HepG2 (cell line): ENCODE data around the gene KATNB1. TPM values are rescaled to one million over a fixed set of nuclear protein-coding genes. Genes with fewer than 3 reads are reported as not detected.

ENCODE experiments used
- CBX1 ChIP-seq: IDR thresholded peaks from one replicate; pipeline ENCODE4 v1.6.1; 2016; ENCODE audit warnings: antibody characterized with exemption, low read depth
- CEBPG ChIP-seq: IDR thresholded peaks from 2 replicates; pipeline ENCODE4 v1.6.1; 2016
- FOSL2 ChIP-seq: sonication (generic); formaldehyde crosslinking; IDR thresholded peaks from 2 replicates; pipeline ENCODE4 v1.4.0; 2020; ENCODE audit warnings: missing genetic modification reagents
- FOXP1 ChIP-seq, 2 experiments: fragments of 450-650 bp in 1 of 2; IDR thresholded peaks; 2 replicates each; pipeline ENCODE4 v1.6.1; 2017 to 2018; ENCODE audit warnings: antibody characterized with exemption in 1 of 2
- MEF2D ChIP-seq: sonication (generic); formaldehyde crosslinking; IDR thresholded peaks from 2 replicates; pipeline ENCODE4 v1.5.1; 2020; ENCODE audit warnings: mild to moderate bottlenecking, missing genetic modification reagents
- NFIB ChIP-seq: sonication (generic); formaldehyde crosslinking; IDR thresholded peaks from 2 replicates; pipeline ENCODE4 v1.9.0; 2021; ENCODE audit warnings: missing genetic modification reagents, mild to moderate bottlenecking, borderline replicate concordance
- PRMT3 ChIP-seq: sonication (generic); formaldehyde crosslinking; IDR thresholded peaks from 2 replicates; pipeline ENCODE4 v1.8.1; 2022; ENCODE audit warnings: low read depth, mild to moderate bottlenecking, moderate library complexity, missing genetic modification reagents, borderline replicate concordance
- RAD51 ChIP-seq: fragments of 450-650 bp; IDR thresholded peaks from 2 replicates; pipeline ENCODE4 v1.6.1; 2016; ENCODE audit warnings: borderline replicate concordance
- RFX5 ChIP-seq: IDR thresholded peaks from 2 replicates; pipeline ENCODE4 v1.6.1; 2011; ENCODE audit warnings: low read depth, low read length, improper control_type of control experiment
- SMC3 ChIP-seq: IDR thresholded peaks from 2 replicates; pipeline ENCODE4 v1.6.1; 2011; ENCODE audit warnings: low read length, improper control_type of control experiment
- TCF12 ChIP-seq, 2 experiments: fragments of 450-650 bp in 1 of 2; sonication (generic) in 1 of 2; formaldehyde crosslinking in 1 of 2; IDR thresholded peaks; 2 replicates each; pipeline versions ENCODE4 v1.6.1 to v1.8.0; 2017 to 2022; ENCODE audit warnings: antibody characterized with exemption in 1 of 2, mild to moderate bottlenecking in 1 of 2, missing genetic modification reagents in 1 of 2, moderate library complexity in 1 of 2
- TRIM24 ChIP-seq: sonication (generic); formaldehyde crosslinking; IDR thresholded peaks from 2 replicates; pipeline ENCODE4 v1.8.0; 2022; ENCODE audit warnings: mild to moderate bottlenecking, missing genetic modification reagents
- ZBTB38 ChIP-seq: sonication (generic); formaldehyde crosslinking; IDR thresholded peaks from 2 replicates; pipeline ENCODE4 v1.5.1; 2020; ENCODE audit warnings: mild to moderate bottlenecking, missing genetic modification reagents
- polyA plus RNA-seq, 8 experiments: library from polyadenylated mRNA; depleted of rRNA in 3 of 8; stranded (reverse) in 7 of 8; unstranded in 1 of 8; fragments of >200 nt; fragmentation: Illumina TruSeq in 4 of 8; extraction: Trizol in 4 of 8; gene quantifications; 2 replicates each; pipeline versions ENCODE4 v1.2.1 to v1.2.3, GENCODE V29; 2011 to 2016; ENCODE audit warnings: low read depth in 4 of 8, missing spikeins in 1 of 8, mixed read lengths in 1 of 8; ENCODE audit not compliant: insufficient read depth in 1 of 8
- total RNA-seq, 5 experiments: library from RNA; depleted of rRNA; stranded (reverse); fragments of >200 nt; fragmentation: Illumina TruSeq; extraction: Trizol; gene quantifications; 2 replicates each; pipeline ENCODE4 v1.2.3, GENCODE V29; 2016; ENCODE audit warnings: low read depth in 1 of 5
- TF ChIP-seq, protein P1 (sequence below): sonication (generic); formaldehyde crosslinking; IDR thresholded peaks from 2 replicates; pipeline ENCODE4 v1.4.0; 2020; ENCODE audit warnings: missing genetic modification reagents, mild to moderate bottlenecking, borderline replicate concordance
- TF ChIP-seq, protein P2 (sequence below): sonication (generic); formaldehyde crosslinking; IDR thresholded peaks from 2 replicates; pipeline ENCODE4; 2020; ENCODE audit warnings: missing genetic modification reagents, mild to moderate bottlenecking, borderline replicate concordance
- TF ChIP-seq, protein P3 (sequence below): sonication (generic); formaldehyde crosslinking; IDR thresholded peaks from 2 replicates; pipeline ENCODE4 v1.5.0; 2020; ENCODE audit warnings: mild to moderate bottlenecking, low read depth, missing genetic modification reagents, borderline replicate concordance
- TF ChIP-seq, protein P4 (sequence below): sonication (generic); formaldehyde crosslinking; IDR thresholded peaks from 2 replicates; pipeline ENCODE4 v1.5.0; 2020; ENCODE audit warnings: missing genetic modification reagents
- TF ChIP-seq, protein P5 (sequence below): sonication (generic); formaldehyde crosslinking; IDR thresholded peaks from 2 replicates; pipeline ENCODE4 v1.4.0; 2020; ENCODE audit warnings: mild to moderate bottlenecking, missing genetic modification reagents, borderline replicate concordance
- TF ChIP-seq, protein P6 (sequence below): sonication (generic); formaldehyde crosslinking; IDR thresholded peaks from 2 replicates; pipeline ENCODE4 v1.5.1; 2020; ENCODE audit warnings: missing genetic modification reagents, mild to moderate bottlenecking, borderline replicate concordance

The KATNB1 gene
- total and polyA plus RNA-seq, 2 of the 13 experiments (the other 11 are each of a cell fraction or from before 2014, with no cell fraction given) = 31.5 to 43.5 TPM

DNA sequence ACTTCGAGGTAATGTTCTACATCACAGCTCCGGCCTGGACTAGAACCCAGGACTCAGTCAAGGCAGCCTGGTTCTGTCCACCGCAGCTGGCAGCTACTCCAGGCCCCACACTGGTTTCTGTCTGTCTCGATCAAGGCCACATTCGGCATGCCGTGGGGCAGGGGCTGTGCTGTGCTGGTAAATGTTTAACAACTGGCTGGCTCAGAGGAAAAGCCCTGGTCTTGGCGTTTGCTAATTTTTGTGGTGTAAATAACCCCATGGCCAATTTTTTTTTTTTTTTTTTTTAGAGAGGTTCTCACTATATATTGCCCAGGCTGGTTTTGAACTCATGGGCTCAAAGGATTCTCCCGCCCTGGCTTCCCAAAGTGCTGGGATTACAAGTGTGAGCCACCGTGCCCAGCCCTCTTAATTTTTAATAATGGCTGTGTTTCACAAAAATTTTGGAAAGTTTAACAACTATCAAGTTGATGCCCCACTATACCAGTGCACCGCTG, 41.3 kb upstream of the KATNB1 start (continued):
- TF ChIP-seq NFIB = no peak
- TF ChIP-seq, protein P1, sequence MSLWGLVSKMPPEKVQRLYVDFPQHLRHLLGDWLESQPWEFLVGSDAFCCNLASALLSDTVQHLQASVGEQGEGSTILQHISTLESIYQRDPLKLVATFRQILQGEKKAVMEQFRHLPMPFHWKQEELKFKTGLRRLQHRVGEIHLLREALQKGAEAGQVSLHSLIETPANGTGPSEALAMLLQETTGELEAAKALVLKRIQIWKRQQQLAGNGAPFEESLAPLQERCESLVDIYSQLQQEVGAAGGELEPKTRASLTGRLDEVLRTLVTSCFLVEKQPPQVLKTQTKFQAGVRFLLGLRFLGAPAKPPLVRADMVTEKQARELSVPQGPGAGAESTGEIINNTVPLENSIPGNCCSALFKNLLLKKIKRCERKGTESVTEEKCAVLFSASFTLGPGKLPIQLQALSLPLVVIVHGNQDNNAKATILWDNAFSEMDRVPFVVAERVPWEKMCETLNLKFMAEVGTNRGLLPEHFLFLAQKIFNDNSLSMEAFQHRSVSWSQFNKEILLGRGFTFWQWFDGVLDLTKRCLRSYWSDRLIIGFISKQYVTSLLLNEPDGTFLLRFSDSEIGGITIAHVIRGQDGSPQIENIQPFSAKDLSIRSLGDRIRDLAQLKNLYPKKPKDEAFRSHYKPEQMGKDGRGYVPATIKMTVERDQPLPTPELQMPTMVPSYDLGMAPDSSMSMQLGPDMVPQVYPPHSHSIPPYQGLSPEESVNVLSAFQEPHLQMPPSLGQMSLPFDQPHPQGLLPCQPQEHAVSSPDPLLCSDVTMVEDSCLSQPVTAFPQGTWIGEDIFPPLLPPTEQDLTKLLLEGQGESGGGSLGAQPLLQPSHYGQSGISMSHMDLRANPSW (CRISPR knock-in tag) = no peak
- no peak for TF ChIP-seq RFX5
- no peak for TF ChIP-seq FOXP1 (IDR thresholded peaks at IDR 0.05)
- no peak for TF ChIP-seq FOXP1 (CRISPR knock-in tag; IDR thresholded peaks at IDR 0.05)
- TF ChIP-seq, protein P2, sequence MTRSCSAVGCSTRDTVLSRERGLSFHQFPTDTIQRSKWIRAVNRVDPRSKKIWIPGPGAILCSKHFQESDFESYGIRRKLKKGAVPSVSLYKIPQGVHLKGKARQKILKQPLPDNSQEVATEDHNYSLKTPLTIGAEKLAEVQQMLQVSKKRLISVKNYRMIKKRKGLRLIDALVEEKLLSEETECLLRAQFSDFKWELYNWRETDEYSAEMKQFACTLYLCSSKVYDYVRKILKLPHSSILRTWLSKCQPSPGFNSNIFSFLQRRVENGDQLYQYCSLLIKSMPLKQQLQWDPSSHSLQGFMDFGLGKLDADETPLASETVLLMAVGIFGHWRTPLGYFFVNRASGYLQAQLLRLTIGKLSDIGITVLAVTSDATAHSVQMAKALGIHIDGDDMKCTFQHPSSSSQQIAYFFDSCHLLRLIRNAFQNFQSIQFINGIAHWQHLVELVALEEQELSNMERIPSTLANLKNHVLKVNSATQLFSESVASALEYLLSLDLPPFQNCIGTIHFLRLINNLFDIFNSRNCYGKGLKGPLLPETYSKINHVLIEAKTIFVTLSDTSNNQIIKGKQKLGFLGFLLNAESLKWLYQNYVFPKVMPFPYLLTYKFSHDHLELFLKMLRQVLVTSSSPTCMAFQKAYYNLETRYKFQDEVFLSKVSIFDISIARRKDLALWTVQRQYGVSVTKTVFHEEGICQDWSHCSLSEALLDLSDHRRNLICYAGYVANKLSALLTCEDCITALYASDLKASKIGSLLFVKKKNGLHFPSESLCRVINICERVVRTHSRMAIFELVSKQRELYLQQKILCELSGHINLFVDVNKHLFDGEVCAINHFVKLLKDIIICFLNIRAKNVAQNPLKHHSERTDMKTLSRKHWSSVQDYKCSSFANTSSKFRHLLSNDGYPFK (CRISPR knock-in tag) = no peak
- TF ChIP-seq, protein P3, sequence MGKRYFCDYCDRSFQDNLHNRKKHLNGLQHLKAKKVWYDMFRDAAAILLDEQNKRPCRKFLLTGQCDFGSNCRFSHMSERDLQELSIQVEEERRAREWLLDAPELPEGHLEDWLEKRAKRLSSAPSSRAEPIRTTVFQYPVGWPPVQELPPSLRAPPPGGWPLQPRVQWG = no peak
- no peak for TF ChIP-seq CEBPG
- TF ChIP-seq RAD51 = no peak
- TF ChIP-seq, protein P4, sequence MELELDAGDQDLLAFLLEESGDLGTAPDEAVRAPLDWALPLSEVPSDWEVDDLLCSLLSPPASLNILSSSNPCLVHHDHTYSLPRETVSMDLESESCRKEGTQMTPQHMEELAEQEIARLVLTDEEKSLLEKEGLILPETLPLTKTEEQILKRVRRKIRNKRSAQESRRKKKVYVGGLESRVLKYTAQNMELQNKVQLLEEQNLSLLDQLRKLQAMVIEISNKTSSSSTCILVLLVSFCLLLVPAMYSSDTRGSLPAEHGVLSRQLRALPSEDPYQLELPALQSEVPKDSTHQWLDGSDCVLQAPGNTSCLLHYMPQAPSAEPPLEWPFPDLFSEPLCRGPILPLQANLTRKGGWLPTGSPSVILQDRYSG (CRISPR knock-in tag) = no peak
- no peak for TF ChIP-seq PRMT3
- no peak for TF ChIP-seq SMC3
- 0 out of 2 replicates have a peak, but pooled peaks have one; percentile 25 for TF ChIP-seq ZBTB38
- TF ChIP-seq, protein P5, sequence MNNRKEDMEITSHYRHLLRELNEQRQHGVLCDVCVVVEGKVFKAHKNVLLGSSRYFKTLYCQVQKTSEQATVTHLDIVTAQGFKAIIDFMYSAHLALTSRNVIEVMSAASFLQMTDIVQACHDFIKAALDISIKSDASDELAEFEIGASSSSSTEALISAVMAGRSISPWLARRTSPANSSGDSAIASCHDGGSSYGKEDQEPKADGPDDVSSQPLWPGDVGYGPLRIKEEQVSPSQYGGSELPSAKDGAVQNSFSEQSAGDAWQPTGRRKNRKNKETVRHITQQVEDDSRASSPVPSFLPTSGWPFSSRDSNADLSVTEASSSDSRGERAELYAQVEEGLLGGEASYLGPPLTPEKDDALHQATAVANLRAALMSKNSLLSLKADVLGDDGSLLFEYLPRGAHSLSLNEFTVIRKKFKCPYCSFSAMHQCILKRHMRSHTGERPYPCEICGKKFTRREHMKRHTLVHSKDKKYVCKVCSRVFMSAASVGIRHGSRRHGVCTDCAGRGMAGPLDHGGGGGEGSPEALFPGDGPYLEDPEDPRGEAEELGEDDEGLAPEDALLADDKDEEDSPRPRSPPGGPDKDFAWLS (CRISPR knock-in tag) = no peak
- no peak for TF ChIP-seq TRIM24 (CRISPR knock-in tag)
- peak; percentile 33; the same call in 1 of the 2 replicates for TF ChIP-seq FOSL2 (CRISPR knock-in tag)
- TF ChIP-seq, protein P6, sequence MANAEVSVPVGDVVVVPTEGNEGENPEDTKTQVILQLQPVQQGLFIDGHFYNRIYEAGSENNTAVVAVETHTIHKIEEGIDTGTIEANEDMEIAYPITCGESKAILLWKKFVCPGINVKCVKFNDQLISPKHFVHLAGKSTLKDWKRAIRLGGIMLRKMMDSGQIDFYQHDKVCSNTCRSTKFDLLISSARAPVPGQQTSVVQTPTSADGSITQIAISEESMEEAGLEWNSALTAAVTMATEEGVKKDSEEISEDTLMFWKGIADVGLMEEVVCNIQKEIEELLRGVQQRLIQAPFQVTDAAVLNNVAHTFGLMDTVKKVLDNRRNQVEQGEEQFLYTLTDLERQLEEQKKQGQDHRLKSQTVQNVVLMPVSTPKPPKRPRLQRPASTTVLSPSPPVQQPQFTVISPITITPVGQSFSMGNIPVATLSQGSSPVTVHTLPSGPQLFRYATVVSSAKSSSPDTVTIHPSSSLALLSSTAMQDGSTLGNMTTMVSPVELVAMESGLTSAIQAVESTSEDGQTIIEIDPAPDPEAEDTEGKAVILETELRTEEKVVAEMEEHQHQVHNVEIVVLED (CRISPR knock-in tag) = no peak; the same call in 1 of the 2 replicates
- TF ChIP-seq MEF2D (CRISPR knock-in tag) = peak; percentile 62; the same call in 1 of the 2 replicates
- no peak for TF ChIP-seq TCF12 (IDR thresholded peaks at IDR 0.05)
- TF ChIP-seq TCF12 (CRISPR knock-in tag; IDR thresholded peaks at IDR 0.05) = no peak
- TF ChIP-seq CBX1 = no peak
